Bronchial epithelial cell (primary cell): Measurements from ENCODE around the gene CEP170. TPM values are rescaled to one million over a fixed set of nuclear protein-coding genes. Genes with fewer than 3 reads are reported as not detected.

Experiments used
- DNase-seq: peaks from one replicate; pipeline ENCODE4 v3.0.0-alpha.2; 2010; ENCODE audit warnings: low read depth
- FAIRE-seq: peaks from 2 replicates; lab custom pipeline; 2011; peaks lifted over from hg19 to GRCh38; lab: Jason Lieb, UNC
- H3K27me3 ChIP-seq: 2 replicates; pipeline ENCODE4 v1.5.1; 2011; ENCODE audit warnings: low read length; ENCODE audit not compliant: control insufficient read depth, insufficient read depth
- H3K36me3 ChIP-seq: 2 replicates; pipeline ENCODE4 v1.5.1; 2011; ENCODE audit warnings: low read length; ENCODE audit not compliant: control insufficient read depth, insufficient read depth
- H3K4me3 ChIP-seq: 2 replicates; pipeline ENCODE4 v1.5.1; 2011; ENCODE audit warnings: mild to moderate bottlenecking, low read depth, low read length, control low read depth
- total RNA-seq: library from RNA; depleted of rRNA; stranded (reverse); fragments of >200 nt; gene quantifications from 2 replicates; pipeline ENCODE4 v1.2.1, GENCODE V29; 2014
- TF ChIP-seq, protein P1 (sequence below): IDR thresholded peaks from 2 replicates; pipeline ENCODE4 v1.5.1; 2011; ENCODE audit warnings: mild to moderate bottlenecking, moderate library complexity, low read length, control low read depth, inconsistent platforms; ENCODE audit not compliant: insufficient read depth, severe bottlenecking

CEP170 gene
- total RNA-seq, 1 donor from 2014 or later = 21.6 TPM

DNA sequence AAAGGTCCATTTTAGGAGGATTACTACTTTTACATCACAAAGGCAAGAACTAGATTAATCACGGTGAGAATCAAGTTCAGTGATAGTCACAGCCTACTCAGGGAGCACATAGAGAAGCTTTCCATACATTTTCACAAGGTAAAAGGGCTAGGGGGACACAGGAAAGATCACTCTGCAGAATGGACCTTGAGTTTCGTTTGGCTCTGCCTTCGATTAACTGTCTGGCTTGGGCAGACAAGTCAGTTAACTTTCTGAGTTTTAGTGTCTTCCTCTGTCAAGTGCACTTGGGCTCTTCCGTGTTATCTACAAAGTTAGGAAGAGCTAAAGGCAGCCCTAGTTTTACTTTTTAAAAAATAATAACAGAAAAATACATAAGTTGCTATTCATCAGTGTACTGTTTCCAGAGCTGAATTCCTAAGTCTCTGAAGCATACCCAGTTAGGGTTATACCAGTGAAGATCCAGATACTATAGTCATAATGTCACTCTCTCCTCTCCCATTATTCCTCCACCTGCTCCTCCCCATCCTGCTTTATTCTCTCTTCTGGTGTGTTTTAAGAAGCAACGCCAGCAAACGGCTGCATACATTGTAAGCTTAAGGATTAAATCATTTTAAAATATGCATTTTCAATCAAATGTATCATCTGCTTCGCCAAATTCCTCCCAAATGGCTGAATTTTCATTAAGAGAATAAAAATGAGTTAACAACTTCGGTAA, 1.7 kb downstream of the CEP170 start:
- DNase-seq = peak; percentile 15
- TF ChIP-seq, protein P1, sequence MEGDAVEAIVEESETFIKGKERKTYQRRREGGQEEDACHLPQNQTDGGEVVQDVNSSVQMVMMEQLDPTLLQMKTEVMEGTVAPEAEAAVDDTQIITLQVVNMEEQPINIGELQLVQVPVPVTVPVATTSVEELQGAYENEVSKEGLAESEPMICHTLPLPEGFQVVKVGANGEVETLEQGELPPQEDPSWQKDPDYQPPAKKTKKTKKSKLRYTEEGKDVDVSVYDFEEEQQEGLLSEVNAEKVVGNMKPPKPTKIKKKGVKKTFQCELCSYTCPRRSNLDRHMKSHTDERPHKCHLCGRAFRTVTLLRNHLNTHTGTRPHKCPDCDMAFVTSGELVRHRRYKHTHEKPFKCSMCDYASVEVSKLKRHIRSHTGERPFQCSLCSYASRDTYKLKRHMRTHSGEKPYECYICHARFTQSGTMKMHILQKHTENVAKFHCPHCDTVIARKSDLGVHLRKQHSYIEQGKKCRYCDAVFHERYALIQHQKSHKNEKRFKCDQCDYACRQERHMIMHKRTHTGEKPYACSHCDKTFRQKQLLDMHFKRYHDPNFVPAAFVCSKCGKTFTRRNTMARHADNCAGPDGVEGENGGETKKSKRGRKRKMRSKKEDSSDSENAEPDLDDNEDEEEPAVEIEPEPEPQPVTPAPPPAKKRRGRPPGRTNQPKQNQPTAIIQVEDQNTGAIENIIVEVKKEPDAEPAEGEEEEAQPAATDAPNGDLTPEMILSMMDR = no peak
- no peak for FAIRE-seq
- peak overlapping the region; percentile 60 for H3K4me3 ChIP-seq
- no peaks in the 10 kb centered on the region for H3K36me3 ChIP-seq
- no peaks in the 10 kb centered on the region for H3K27me3 ChIP-seq

- no peak overlapping the region for H3K4me3 ChIP-seq
- no peaks in the 10 kb centered on the region for H3K36me3 ChIP-seq
- FAIRE-seq = no peak
Measured at GRCh38 chr1:243251539-243251938, 3.5 kb downstream of the CEP170 start.

GRCh38 chr1:243250102-243250501, 5.0 kb downstream of the CEP170 start:
- H3K27me3 ChIP-seq = no peaks in the 10 kb centered on the region
- FAIRE-seq = no peak
- H3K36me3 ChIP-seq = no peaks in the 10 kb centered on the region

More at GRCh38 chr1:243251539-243251938, 3.5 kb downstream of the CEP170 start:
- DNase-seq = no peak
- H3K27me3 ChIP-seq = no peaks in the 10 kb centered on the region
- TF ChIP-seq, protein P1 = no peak

GRCh38 chr1:243249214-243249613, 5.9 kb downstream of the CEP170 start:
- Histone ChIP-seq H3K4me3 (no peak overlapping the region), H3K36me3 (no peaks in the 10 kb centered on the region), H3K27me3 (no peaks in the 10 kb centered on the region)
- TF ChIP-seq, protein P1 = no peak
- no peak for FAIRE-seq
- DNase-seq = no peak

More at GRCh38 chr1:243250102-243250501, 5.0 kb downstream of the CEP170 start:
- TF ChIP-seq, protein P1 = no peak
- no peak overlapping the region for H3K4me3 ChIP-seq
- DNase-seq = no peak

- DNase-seq (no peak), FAIRE-seq (no peak)
- Histone ChIP-seq H3K36me3 (no peaks in the 10 kb centered on the region), H3K4me3 (no peak overlapping the region), H3K27me3 (no peaks in the 10 kb centered on the region)
- TF ChIP-seq, protein P1 = no peak
Measured at GRCh38 chr1:243247901-243248300, 7.2 kb downstream of the CEP170 start.
